Measurements from ENCODE around the gene EFNA3. TPM values are rescaled to one million over a fixed set of nuclear protein-coding genes. Genes with fewer than 3 reads are reported as not detected.

The EFNA3 gene
- total RNA-seq, 4 donors from 2014 or later = 0.91 to 1.7 (median 1.7) TPM; not detected in 1

- no peaks in the 10 kb centered on the region for H3K9me3 ChIP-seq
- intact Hi-C loops (cut with DNase I) = no loop called here
- no peak for TF ChIP-seq POLR2A (IDR thresholded peaks at IDR 0.05; ENCODE audit: low read depth)
- no peak for TF ChIP-seq CTCF (IDR thresholded peaks at IDR 0.05)
- no peak for TF ChIP-seq EP300 (IDR thresholded peaks at IDR 0.05)
- no peak for TF ChIP-seq POLR2AphosphoS5 (IDR thresholded peaks at IDR 0.05)
- H3K4me3 ChIP-seq = no peak overlapping the region
- DNase-seq (ENCODE audit: extremely low spot score) = no peak
- WGBS = 75% methylated on average over 12 of the region's 12 CpGs
- H3K36me3 ChIP-seq = no peaks in the 10 kb centered on the region
- H3K27ac ChIP-seq (replicated peaks in 1 of 4) = no peak overlapping the region
- no peaks in the 10 kb centered on the region for H3K27me3 ChIP-seq
- H3K4me1 ChIP-seq = peaks cover 0 to 14% (median 9%) of the 10 kb centered on the region in 4 donors
Observed at GRCh38 chr1:155107309-155108264, 28.9 kb downstream of the EFNA3 start.

GRCh38 chr1:155108296-155108695 is 29.7 kb downstream of the EFNA3 start:
- TF ChIP-seq POLR2AphosphoS5 (IDR thresholded peaks at IDR 0.05) (no peak), CTCF (IDR thresholded peaks at IDR 0.05) (no peak), EP300 (IDR thresholded peaks at IDR 0.05) (no peak), POLR2A (IDR thresholded peaks at IDR 0.05; ENCODE audit: low read depth) (no peak)
- WGBS = 71% methylated on average over 5 of the region's 5 CpGs
- Histone ChIP-seq H3K9me3 (no peaks in the 10 kb centered on the region), H3K4me1 (peaks cover 0 to 14% (median 9%) of the 10 kb centered on the region in 4 donors), H3K27me3 (no peaks in the 10 kb centered on the region), H3K4me3 (no peak overlapping the region), H3K27ac (replicated peaks in 1 of 4) (no peak overlapping the region), H3K36me3 (no peaks in the 10 kb centered on the region)
- intact Hi-C loops (cut with DNase I) = no loop called here
- no peak for DNase-seq (ENCODE audit: extremely low spot score)

GRCh38 chr1:155110381-155110780 is 31.7 kb downstream of the EFNA3 start:
- no peak overlapping the region for H3K4me3 ChIP-seq
- H3K4me1 ChIP-seq = peaks cover 0 to 6% (median 3%) of the 10 kb centered on the region in 4 donors
- no peaks in the 10 kb centered on the region for H3K36me3 ChIP-seq
- 82% methylated on average over 8 of the region's 8 CpGs for WGBS
- TF ChIP-seq CTCF (IDR thresholded peaks at IDR 0.05) (no peak), POLR2AphosphoS5 (IDR thresholded peaks at IDR 0.05) (no peak), EP300 (IDR thresholded peaks at IDR 0.05) (no peak), POLR2A (IDR thresholded peaks at IDR 0.05; ENCODE audit: low read depth) (no peak)
- no peak overlapping the region for H3K27ac ChIP-seq (replicated peaks in 1 of 4)
- no peaks in the 10 kb centered on the region for H3K9me3 ChIP-seq
- DNase-seq (ENCODE audit: extremely low spot score) = no peak
- intact Hi-C loops (cut with DNase I) = no loop called here
- no peaks in the 10 kb centered on the region for H3K27me3 ChIP-seq

GRCh38 chr1:155110826-155111225 is 32.2 kb downstream of the EFNA3 start:
- Histone ChIP-seq H3K27ac (replicated peaks in 1 of 4) (no peak overlapping the region), H3K27me3 (no peaks in the 10 kb centered on the region), H3K4me3 (no peak overlapping the region), H3K36me3 (no peaks in the 10 kb centered on the region), H3K4me1 (peaks cover 0 to 2% (median under 1%) of the 10 kb centered on the region in 4 donors), H3K9me3 (no peaks in the 10 kb centered on the region)
- WGBS = 67% methylated on average over 8 of the region's 8 CpGs
- TF ChIP-seq POLR2A (IDR thresholded peaks at IDR 0.05; ENCODE audit: low read depth) (no peak), CTCF (IDR thresholded peaks at IDR 0.05) (no peak), POLR2AphosphoS5 (IDR thresholded peaks at IDR 0.05) (no peak), EP300 (IDR thresholded peaks at IDR 0.05) (no peak)
- DNase-seq (ENCODE audit: extremely low spot score) = no peak
- intact Hi-C loops (cut with DNase I) = no loop called here

Measured in esophagus muscularis mucosa (tissue), 4 donors.